Ectodermal cell (in vitro differentiated cells): Measurements from ENCODE around the gene AUTS2.

Experiments used
- H3K27ac ChIP-seq: 2 replicates; pipeline ENCODE4 v1.7.0; 2013; ENCODE audit warnings: mild to moderate bottlenecking, low read depth, low read length; ENCODE audit not compliant: insufficient read depth, poor library complexity, severe bottlenecking
- H3K27me3 ChIP-seq: 2 replicates; pipeline ENCODE4 v1.7.0; 2013; ENCODE audit warnings: mild to moderate bottlenecking, low read length; ENCODE audit not compliant: insufficient read depth, control insufficient read depth, poor library complexity, severe bottlenecking
- H3K36me3 ChIP-seq: one replicate; pipeline ENCODE4 v1.7.0; 2013; ENCODE audit warnings: low read length; ENCODE audit not compliant: control insufficient read depth, insufficient read depth
- H3K4me1 ChIP-seq: one replicate; pipeline ENCODE4 v1.7.0; 2013; ENCODE audit warnings: low read length; ENCODE audit not compliant: control insufficient read depth, insufficient read depth
- H3K4me3 ChIP-seq: 2 replicates; pipeline ENCODE4 v1.7.0; 2013; ENCODE audit warnings: low read depth, low read length, control low read depth; ENCODE audit not compliant: insufficient read depth
- H3K9me3 ChIP-seq: 2 replicates; pipeline ENCODE4 v1.7.0; 2013; ENCODE audit warnings: mild to moderate bottlenecking, low read length, moderate library complexity; ENCODE audit not compliant: control insufficient read depth
- WGBS, 2 experiments: methylation state at CpG; one replicate each; pipeline ENCODE4 v1.1.7; 2013; ENCODE audit warnings: missing lambda C conversion rate in 2 of 2; 5-methylcytosine and 5-hydroxymethylcytosine counted together

Gene AUTS2

DNA sequence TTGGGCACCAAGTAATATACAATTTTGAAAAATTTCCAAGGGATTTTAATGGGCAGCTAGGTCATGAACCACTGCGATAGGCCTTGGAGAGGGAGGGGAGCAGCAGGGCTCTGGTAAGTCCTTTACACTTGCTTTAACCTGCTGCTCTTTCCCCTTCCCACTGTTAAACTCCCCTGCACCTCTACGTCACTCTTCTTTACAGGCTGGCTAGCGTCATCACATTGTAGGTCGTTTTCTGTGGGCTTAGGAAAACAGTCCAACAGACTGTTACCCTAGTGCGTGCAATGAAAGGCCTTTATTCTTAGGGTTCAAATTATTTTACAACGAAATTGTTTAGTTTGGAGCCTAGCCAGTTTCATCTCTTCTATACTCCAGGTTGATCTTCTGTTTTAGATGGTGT, 235.7 kb downstream of the AUTS2 start:
- no peak overlapping the region for H3K27ac ChIP-seq
- WGBS, 2 experiments, result 75 to 79% methylated on average over 6 of the region's 6 CpGs
- no peak overlapping the region for H3K4me3 ChIP-seq
- H3K4me1 ChIP-seq, result peaks cover 14% of the 10 kb centered on the region
- no peaks in the 10 kb centered on the region for H3K36me3 ChIP-seq
- no peaks in the 10 kb centered on the region for H3K27me3 ChIP-seq
- no peaks in the 10 kb centered on the region for H3K9me3 ChIP-seq

DNA sequence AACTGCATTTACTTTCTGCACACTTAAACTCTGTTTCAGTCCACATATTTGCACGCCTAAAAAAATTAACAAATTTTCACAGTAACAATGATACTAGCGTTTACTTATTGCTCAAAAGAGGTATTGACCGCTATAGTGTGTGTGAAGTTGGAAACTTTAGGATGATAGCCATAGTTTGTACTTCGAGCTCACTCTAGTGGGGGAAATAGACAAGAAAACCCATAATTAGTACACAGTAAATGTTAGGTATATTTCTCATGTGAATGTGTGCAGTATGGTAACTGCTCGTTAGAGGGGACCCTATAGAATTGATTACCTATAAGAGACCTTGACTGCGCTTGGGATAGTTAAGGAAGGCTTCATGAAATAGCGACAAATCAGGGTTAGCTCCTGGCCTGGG, 238.4 kb downstream of the AUTS2 start:
- WGBS, 2 experiments, result 89 to 98% methylated on average over 6 to 7 of the region's 7 CpGs
- H3K4me3 ChIP-seq, result no peak overlapping the region
- no peak overlapping the region for H3K27ac ChIP-seq
- H3K9me3 ChIP-seq, result no peaks in the 10 kb centered on the region
- peaks cover 14% of the 10 kb centered on the region for H3K4me1 ChIP-seq
- no peaks in the 10 kb centered on the region for H3K27me3 ChIP-seq
- H3K36me3 ChIP-seq, result no peaks in the 10 kb centered on the region

DNA sequence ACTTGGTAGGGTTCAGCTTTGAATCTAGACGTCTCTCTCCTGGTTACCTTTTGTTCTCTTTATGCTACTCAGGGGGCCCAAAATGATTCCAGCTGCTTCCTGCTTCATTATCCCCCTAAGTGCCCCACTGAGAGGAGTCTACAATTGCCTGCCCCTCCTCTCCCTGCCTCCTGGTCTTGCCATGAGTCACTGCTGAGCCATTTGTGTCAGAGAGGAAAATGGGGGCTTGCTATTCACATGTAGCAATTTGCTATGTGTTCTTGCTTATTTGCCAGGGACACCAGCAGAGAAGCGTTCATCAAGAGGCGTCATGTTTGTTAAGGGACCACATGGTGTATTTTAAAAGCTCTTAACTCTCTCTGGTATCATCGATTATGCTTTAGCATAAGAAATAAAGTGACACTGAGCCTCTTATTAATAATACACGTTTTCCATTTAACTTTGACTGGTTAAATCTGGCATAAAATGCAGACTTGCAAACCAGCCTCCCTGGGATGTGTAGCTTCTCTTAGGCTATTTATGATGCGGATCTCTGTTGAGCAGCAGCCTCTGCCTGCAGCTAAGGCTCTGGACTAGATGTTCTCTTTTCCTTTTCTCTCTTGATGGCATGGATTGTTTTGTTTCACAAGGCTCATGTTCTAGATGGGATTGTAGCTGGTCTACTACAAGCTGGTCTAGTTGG, 239.3 kb downstream of the AUTS2 start:
- WGBS, 2 experiments, result 15 to 21% methylated on average over 6 of the region's 6 CpGs
- no peak overlapping the region for H3K4me3 ChIP-seq

DNA sequence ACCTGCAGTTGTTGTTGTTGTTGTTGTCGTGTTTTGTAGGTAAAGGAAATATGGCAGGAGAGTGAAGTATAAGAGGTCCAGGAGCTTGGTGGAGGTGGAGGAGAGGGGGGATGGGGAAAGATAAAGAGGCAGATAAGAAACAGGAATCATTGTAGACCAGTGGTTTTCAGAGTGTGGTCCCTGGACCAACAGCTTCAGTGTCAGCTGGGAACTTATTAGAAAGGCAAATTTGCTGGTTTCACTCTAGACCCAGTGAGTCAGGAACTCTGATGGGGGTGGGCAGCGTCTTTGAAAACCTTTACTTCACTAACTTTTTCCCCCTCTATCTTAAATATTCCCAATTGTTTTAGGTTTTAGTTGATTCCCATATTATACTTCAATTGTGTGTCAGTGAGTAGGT, 241.5 kb downstream of the AUTS2 start:
- H3K4me1 ChIP-seq, result peaks cover 14% of the 10 kb centered on the region
- WGBS, 2 experiments, result 83 to 87% methylated on average over 1 to 2 of the region's 2 CpGs
- H3K27me3 ChIP-seq, result no peaks in the 10 kb centered on the region
- no peak overlapping the region for H3K27ac ChIP-seq
- no peak overlapping the region for H3K4me3 ChIP-seq
- H3K36me3 ChIP-seq, result no peaks in the 10 kb centered on the region
- no peaks in the 10 kb centered on the region for H3K9me3 ChIP-seq

More for the DNA sequence above, 239.3 kb downstream of the AUTS2 start:
- Histone ChIP-seq H3K27me3 (no peaks in the 10 kb centered on the region), H3K27ac (no peak overlapping the region), H3K4me1 (peaks cover 14% of the 10 kb centered on the region), H3K36me3 (no peaks in the 10 kb centered on the region), H3K9me3 (no peaks in the 10 kb centered on the region)

DNA sequence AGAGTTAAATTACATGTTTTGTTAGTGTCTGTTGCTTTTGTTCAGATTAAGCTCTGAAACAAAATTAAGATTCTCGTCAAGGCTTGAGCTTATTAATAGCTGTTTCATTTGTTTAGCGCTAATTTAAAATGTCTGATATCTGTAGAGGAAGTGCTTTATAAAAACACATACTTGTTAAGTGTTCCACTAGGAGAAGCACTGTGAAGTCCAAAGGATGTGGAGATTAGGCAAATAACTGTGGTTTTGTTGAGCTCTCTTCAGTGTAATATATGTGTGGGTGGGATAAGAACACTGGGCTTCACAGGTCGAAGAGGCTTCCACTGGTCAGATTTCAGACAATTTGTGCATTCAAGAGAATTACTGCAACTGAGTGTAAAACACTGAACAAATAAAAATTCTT, 242.0 kb downstream of the AUTS2 start:
- no peaks in the 10 kb centered on the region for H3K9me3 ChIP-seq
- H3K4me1 ChIP-seq, result peaks cover 14% of the 10 kb centered on the region
- H3K4me3 ChIP-seq, result no peak overlapping the region
- H3K27me3 ChIP-seq, result no peaks in the 10 kb centered on the region
- H3K36me3 ChIP-seq, result no peaks in the 10 kb centered on the region
- H3K27ac ChIP-seq, result no peak overlapping the region
- 93 to 94% methylated on average over 3 of the region's 3 CpGs for WGBS, 2 experiments

DNA sequence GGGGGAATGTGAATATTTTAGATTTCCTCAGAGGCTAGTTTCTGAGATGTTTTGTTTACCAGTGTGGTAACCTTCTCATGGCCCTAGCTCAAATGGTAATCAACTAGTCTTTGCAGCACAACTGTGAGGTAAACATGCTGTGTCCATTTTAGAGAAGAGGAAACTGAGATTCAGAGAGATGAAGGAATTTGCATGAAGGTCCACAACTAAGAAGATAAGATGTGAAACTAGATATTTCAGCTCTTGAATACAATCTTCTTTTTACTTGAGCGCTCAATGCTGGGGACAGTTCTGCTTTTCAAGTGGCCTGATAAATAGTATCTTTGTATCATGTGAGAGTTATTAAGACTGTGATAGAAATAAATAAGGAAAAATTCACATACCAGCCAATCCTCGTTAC, 245.4 kb downstream of the AUTS2 start:
- no peaks in the 10 kb centered on the region for H3K27me3 ChIP-seq
- no peaks in the 10 kb centered on the region for H3K36me3 ChIP-seq
- WGBS, 2 experiments, result 92 to 100% methylated on average over 1 to 2 of the region's 2 CpGs
- no peak overlapping the region for H3K27ac ChIP-seq
- no peaks in the 10 kb centered on the region for H3K9me3 ChIP-seq
- no peaks in the 10 kb centered on the region for H3K4me1 ChIP-seq
- no peak overlapping the region for H3K4me3 ChIP-seq

DNA sequence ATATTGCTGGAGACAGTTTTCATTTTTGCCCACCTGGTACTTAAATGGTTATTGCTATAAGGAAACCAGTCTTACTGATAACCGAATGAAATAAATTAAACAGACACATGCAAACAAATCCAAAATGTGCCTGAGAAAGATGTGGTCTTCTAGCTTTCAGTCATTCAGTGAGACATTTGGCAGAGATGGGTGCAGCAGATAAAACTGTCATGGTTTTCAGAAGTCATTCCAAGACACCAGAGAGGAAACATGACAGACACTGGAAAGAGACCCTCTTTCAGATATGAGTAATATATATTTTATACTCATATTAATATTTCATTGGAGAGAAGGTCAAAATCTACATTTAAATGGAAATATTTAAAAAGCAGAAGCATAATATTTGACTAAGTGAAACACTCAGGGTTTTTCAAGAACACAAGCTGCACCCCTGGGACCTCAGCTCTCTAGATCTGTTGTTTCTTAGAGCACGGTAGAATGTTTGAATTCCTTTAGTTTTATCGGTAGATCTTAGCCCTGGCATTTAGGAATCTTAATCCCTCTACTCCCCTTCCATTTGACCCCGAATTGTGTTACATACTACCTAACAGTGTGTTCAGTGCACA, 246.1 kb downstream of the AUTS2 start:
- Histone ChIP-seq H3K4me1 (no peaks in the 10 kb centered on the region), H3K4me3 (no peak overlapping the region), H3K27ac (no peak overlapping the region), H3K27me3 (no peaks in the 10 kb centered on the region), H3K36me3 (no peaks in the 10 kb centered on the region), H3K9me3 (no peaks in the 10 kb centered on the region)
- WGBS, 2 experiments, result 85 to 87% methylated on average over 4 of the region's 4 CpGs

DNA sequence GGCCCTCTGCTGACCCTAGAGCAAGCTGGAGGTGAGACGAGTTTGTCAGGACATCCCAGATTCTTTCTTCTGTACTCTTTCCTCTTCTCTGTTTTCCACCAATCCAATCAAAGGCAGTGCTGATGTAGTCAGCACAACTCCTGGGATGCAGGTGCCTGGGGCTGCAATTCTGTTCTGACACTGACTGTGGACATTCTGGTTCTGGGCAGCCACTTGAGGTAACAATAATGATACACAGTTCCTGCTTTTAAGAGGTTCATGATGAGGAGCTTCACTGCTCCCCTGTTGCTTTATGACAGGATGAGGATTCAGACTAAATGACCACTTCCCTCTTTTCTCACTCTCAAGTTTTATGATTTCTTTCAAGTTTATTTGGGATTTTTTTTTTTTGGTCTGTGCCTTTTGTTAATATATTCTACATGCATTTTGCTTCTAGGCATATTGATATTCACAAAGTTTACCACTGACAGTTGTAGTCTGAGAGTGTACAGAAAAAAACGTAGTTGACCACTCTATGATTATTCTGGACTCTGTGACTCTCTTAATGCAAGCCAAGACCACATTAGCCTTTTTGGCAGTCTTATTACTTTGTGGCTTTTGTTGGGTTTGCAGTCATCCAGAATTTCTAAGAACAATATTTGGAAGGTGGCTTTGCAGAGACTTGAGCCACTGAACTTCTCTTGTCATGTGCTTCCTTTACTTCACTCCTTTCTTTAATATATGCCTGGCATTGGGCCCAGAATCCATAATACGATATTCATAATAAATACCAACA, 247.6 kb downstream of the AUTS2 start:
- Histone ChIP-seq H3K4me1 (no peaks in the 10 kb centered on the region), H3K27ac (no peak overlapping the region), H3K9me3 (no peaks in the 10 kb centered on the region), H3K36me3 (no peaks in the 10 kb centered on the region), H3K27me3 (no peaks in the 10 kb centered on the region), H3K4me3 (no peak overlapping the region)
- 88 to 91% methylated on average over 3 of the region's 3 CpGs for WGBS, 2 experiments

DNA sequence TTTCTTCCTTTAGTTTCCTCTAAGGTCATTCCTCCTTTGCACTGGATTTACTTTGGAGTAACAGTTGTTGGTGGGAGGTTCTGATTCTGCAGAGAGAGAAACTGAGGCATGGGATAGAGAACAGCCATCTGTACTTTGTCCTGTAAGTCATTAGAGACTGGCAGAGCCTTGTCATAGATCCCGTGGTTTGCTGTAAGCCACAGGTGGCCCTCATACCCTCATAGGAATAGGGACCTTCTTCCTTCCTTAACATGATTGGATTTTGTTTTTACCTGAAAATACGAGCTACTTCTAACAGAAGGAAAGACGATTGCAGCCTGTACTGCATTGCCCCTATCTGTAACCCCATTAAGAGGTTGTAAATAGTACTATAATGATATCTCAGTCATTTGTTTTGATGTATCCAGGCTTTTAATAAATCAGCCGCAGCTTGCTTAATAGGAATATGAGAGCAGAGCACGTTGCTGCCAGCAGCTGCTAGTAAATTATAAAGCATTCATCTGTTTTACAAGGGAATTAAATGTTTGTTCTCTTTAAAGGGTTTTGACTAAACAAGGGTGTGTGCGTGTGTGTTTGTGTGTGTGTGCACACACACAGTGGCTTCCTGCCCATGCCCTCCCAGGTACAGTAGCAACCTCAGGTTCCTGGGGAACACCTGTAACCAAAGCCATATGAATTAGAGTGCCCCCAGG, 249.8 kb downstream of the AUTS2 start:
- Histone ChIP-seq H3K4me3 (no peak overlapping the region), H3K27ac (no peak overlapping the region), H3K27me3 (no peaks in the 10 kb centered on the region), H3K36me3 (no peaks in the 10 kb centered on the region), H3K9me3 (no peaks in the 10 kb centered on the region), H3K4me1 (no peaks in the 10 kb centered on the region)
- 91 to 92% methylated on average over 5 to 6 of the region's 6 CpGs for WGBS, 2 experiments

DNA sequence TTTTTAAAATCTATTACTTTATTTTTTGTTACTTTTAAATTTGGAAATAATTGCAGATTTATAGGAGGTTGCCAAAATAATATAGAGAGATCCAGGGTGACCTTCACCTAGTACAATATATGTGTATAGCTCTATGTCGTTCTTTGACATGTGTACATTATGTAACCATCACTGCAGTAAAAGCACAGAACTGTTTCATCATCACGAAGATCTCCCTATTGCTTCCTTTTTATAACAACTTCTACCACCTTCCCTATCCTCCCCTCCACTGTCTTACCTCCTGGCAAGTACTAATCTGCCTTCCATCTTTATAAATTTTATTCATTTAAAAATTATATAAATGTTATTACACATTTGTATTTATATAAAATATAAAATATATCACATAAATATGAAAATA, 251.0 kb downstream of the AUTS2 start:
- H3K4me1 ChIP-seq, result no peaks in the 10 kb centered on the region
- no peaks in the 10 kb centered on the region for H3K9me3 ChIP-seq
- no peaks in the 10 kb centered on the region for H3K36me3 ChIP-seq
- WGBS, 2 experiments, result 96 to 99% methylated on average over 2 of the region's 2 CpGs
- no peak overlapping the region for H3K4me3 ChIP-seq
- no peak overlapping the region for H3K27ac ChIP-seq
- no peaks in the 10 kb centered on the region for H3K27me3 ChIP-seq
